GM19043 (cell line): ENCODE results near the gene IGFLR1.
"Not testable (repeated sequence)": the region's sequence is repeated elsewhere in the genome, so short reads cannot be mapped to it uniquely, and the experiment has no call there.

Experiments used
- ATAC-seq: cut with Tn5 transposase; IDR thresholded peaks from one replicate; pipeline ENCODE4 v1.9.1; 2021; ENCODE audit warnings: low read depth; ENCODE audit not compliant: unreplicated experiment

IGFLR1 gene

GRCh38 chr19:35727053-35727955, 14.9 kb downstream of the IGFLR1 start:
- no peak for ATAC-seq

- no peak for ATAC-seq
Measured at GRCh38 chr19:35725216-35725861, 16.9 kb downstream of the IGFLR1 start.

GRCh38 chr19:35724560-35724959, 17.7 kb downstream of the IGFLR1 start:
- no peak for ATAC-seq

- ATAC-seq, result not testable (repeated sequence)
Measured at GRCh38 chr19:35724132-35724531, 18.1 kb downstream of the IGFLR1 start.

GRCh38 chr19:35723671-35724070, 18.6 kb downstream of the IGFLR1 start:
- ATAC-seq, result no peak

GRCh38 chr19:35722897-35723296, 19.4 kb downstream of the IGFLR1 start:
- no peak for ATAC-seq

GRCh38 chr19:35722461-35722860, 19.8 kb downstream of the IGFLR1 start:
- ATAC-seq, result no peak

- ATAC-seq, result no peak
Measured at GRCh38 chr19:35721374-35721773, 20.9 kb downstream of the IGFLR1 start.

GRCh38 chr19:35720648-35721047, 21.6 kb downstream of the IGFLR1 start:
- no peak for ATAC-seq

- ATAC-seq, result no peak
Measured at GRCh38 chr19:35720163-35720524, 22.1 kb downstream of the IGFLR1 start.

- no peak for ATAC-seq
Measured at GRCh38 chr19:35719402-35720162, 22.7 kb downstream of the IGFLR1 start.

- no peak for ATAC-seq
Measured at GRCh38 chr19:35718345-35719041, 23.8 kb downstream of the IGFLR1 start.

- no peak for ATAC-seq
Measured at GRCh38 chr19:35717665-35718344, 24.4 kb downstream of the IGFLR1 start, which contains the start of gene KMT2B. TSS of gene KMT2B (plus strand) at chr19:35718003. CDS start at chr19:35718019, 16 bp downstream.

- ATAC-seq, result peak; percentile 50
Measured at GRCh38 chr19:35716801-35717664, 25.2 kb downstream of the IGFLR1 start.

GRCh38 chr19:35715981-35716800, 26.1 kb downstream of the IGFLR1 start:
- ATAC-seq, result no peak

- no peak for ATAC-seq
Measured at GRCh38 chr19:35715355-35715809, 26.9 kb downstream of the IGFLR1 start.

GRCh38 chr19:35714601-35715354, 27.5 kb downstream of the IGFLR1 start:
- no peak for ATAC-seq
